ENCODE results near the gene GGACT.

DNA sequence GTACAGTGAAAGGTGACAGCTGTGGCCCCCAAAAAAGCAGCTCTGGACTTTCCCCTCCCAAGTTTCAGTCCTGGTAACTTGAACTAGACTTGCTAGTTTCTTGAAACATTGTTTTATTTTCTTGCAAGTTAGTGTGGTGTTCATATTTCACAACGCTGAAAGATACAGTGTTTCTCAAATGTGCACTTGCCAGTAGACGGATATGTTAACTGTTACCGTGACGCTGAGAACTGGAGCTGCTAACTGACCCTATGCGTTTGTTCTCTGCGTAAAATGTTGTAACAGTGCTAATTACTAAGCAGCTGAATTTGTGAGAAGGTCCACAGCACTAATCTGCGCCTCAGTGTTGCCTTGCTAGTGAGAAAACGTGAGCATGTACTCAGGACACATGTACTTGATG, 79.6 kb downstream of the GGACT start:
- TF ChIP-seq, protein P1, sequence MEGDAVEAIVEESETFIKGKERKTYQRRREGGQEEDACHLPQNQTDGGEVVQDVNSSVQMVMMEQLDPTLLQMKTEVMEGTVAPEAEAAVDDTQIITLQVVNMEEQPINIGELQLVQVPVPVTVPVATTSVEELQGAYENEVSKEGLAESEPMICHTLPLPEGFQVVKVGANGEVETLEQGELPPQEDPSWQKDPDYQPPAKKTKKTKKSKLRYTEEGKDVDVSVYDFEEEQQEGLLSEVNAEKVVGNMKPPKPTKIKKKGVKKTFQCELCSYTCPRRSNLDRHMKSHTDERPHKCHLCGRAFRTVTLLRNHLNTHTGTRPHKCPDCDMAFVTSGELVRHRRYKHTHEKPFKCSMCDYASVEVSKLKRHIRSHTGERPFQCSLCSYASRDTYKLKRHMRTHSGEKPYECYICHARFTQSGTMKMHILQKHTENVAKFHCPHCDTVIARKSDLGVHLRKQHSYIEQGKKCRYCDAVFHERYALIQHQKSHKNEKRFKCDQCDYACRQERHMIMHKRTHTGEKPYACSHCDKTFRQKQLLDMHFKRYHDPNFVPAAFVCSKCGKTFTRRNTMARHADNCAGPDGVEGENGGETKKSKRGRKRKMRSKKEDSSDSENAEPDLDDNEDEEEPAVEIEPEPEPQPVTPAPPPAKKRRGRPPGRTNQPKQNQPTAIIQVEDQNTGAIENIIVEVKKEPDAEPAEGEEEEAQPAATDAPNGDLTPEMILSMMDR (IDR thresholded peaks at IDR 0.05; ENCODE audit: low read length) = no peak
- TF ChIP-seq EZH2 (optimal IDR thresholded peaks at IDR 0.05; ENCODE audit: low read depth, low read length) (no peak), EZH2phosphoT487 (IDR thresholded peaks at IDR 0.05; ENCODE audit: low read length) (no peak)

Data from MM.1S (cell line).